GM12878 (cell line): ENCODE measurements around the gene ZNF543. TPM values are rescaled to one million over a fixed set of nuclear protein-coding genes. Genes with fewer than 3 reads are reported as not detected.
A peak's percentile ranks its signal among the peaks of the same experiment; 100 is the strongest.

Experiments used
- ATAC-seq: fragments of 200-7000 bp; cut with Tn5 transposase; 3 replicates; pipeline ENCODE4 v1.9.1; 2020; ENCODE audit warnings: mild to moderate bottlenecking, moderate library complexity
- BruUV-seq: library from RNA; stranded (reverse); fragments of 400-500 nt; replicated peaks from 2 replicates; lab custom pipeline; 2021; lab: Mats Ljungman, UMichigan
- CTCF ChIA-PET: fragments of 300-600 bp; sonication (Branson Sonifier 250); formaldehyde crosslinking; extraction: SDS; loops from one replicate; lab custom pipeline; 2021; ENCODE audit warnings: inconsistent platforms; lab: Yijun Ruan, JAX
- POLR2A ChIA-PET: fragments of 350-600 bp; formaldehyde crosslinking; extraction: SDS; loops from one replicate; lab custom pipeline; 2021; ENCODE audit warnings: inconsistent platforms; lab: Charles Lee
- RAD21 ChIA-PET: fragments of 300-600 bp; sonication (Branson Sonifier 250); formaldehyde crosslinking; loops from one replicate; lab custom pipeline; 2023; ENCODE audit warnings: antibody characterized with exemption; ENCODE audit not compliant: unreplicated experiment; lab: Charles Lee
- SMC1A ChIA-PET: fragments of 300-600 bp; sonication (Branson Sonifier 250); formaldehyde crosslinking; loops from one replicate; lab custom pipeline; 2023; ENCODE audit not compliant: unreplicated experiment, uncharacterized antibody; lab: Charles Lee
- DNase-seq: peaks from one replicate; pipeline ENCODE4 v3.0.0-alpha.2; 2011; ENCODE audit warnings: low read depth, low spot score
- FAIRE-seq: peaks from 3 replicates; lab custom pipeline; 2011; peaks lifted over from hg19 to GRCh38; lab: Jason Lieb, UNC
- H2AFZ ChIP-seq: 2 replicates; pipeline ENCODE4 v1.6.0; 2011; ENCODE audit warnings: low read depth, low read length, control low read depth; ENCODE audit not compliant: control insufficient read depth
- H3K27ac ChIP-seq: 2 replicates; pipeline ENCODE4 v1.5.1; 2011; ENCODE audit warnings: control low read depth; ENCODE audit not compliant: control insufficient read depth, insufficient read depth
- H3K27me3 ChIP-seq, 2 experiments: replicated peaks in 1 of 2; 2 replicates each; pipeline versions ENCODE4 v1.6.0 to v1.6.1; 2011; ENCODE audit warnings: low read length in 1 of 2; ENCODE audit not compliant: control insufficient read depth in 2 of 2, insufficient read depth in 2 of 2
- H3K36me3 ChIP-seq, 2 experiments: 2 replicates each; pipeline ENCODE4 v1.5.1; 2011; ENCODE audit warnings: low read length in 1 of 2; ENCODE audit not compliant: control insufficient read depth in 2 of 2, insufficient read depth in 2 of 2
- H3K4me1 ChIP-seq: 2 replicates; pipeline ENCODE4 v1.6.1; 2011; ENCODE audit warnings: mild to moderate bottlenecking, low read length, moderate library complexity, mixed read lengths; ENCODE audit not compliant: control insufficient read depth, insufficient read depth
- H3K4me2 ChIP-seq: 2 replicates; pipeline ENCODE4 v1.6.0; 2011; ENCODE audit warnings: control low read depth; ENCODE audit not compliant: control insufficient read depth, insufficient read depth
- H3K4me3 ChIP-seq: fragments of 200-600 bp; sonication (generic); 2 replicates; pipeline ENCODE4 v1.5.1; 2016
- H3K79me2 ChIP-seq: 2 replicates; pipeline ENCODE4 v1.6.0; 2011; ENCODE audit warnings: low read length; ENCODE audit not compliant: control insufficient read depth, insufficient read depth
- H3K9ac ChIP-seq: 2 replicates; pipeline ENCODE4 v1.8.0; 2011; ENCODE audit warnings: low read length, control low read depth, mixed read lengths; ENCODE audit not compliant: control insufficient read depth, insufficient read depth
- H3K9me3 ChIP-seq: replicated peaks from 3 replicates; pipeline ENCODE4 v1.5.1; 2011; ENCODE audit warnings: mild to moderate bottlenecking, low read length; ENCODE audit not compliant: control insufficient read depth, insufficient read depth
- H4K20me1 ChIP-seq: 2 replicates; pipeline ENCODE4 v1.6.0; 2011; ENCODE audit not compliant: control insufficient read depth, insufficient read depth
- BCL11A ChIP-seq: IDR thresholded peaks from 2 replicates; pipeline ENCODE4 v1.6.1; 2011; ENCODE audit warnings: low read depth, low read length
- CBFB ChIP-seq: IDR thresholded peaks from 2 replicates; pipeline ENCODE4 v1.6.1; 2016; ENCODE audit warnings: antibody characterized with exemption, low read depth
- CBX3 ChIP-seq: fragments of 200-600 bp; sonication (generic); IDR thresholded peaks from 2 replicates; pipeline ENCODE4 v1.6.1; 2016; ENCODE audit warnings: low read depth, borderline replicate concordance
- CREM ChIP-seq: IDR thresholded peaks from 2 replicates; pipeline ENCODE4 v1.6.1; 2014; ENCODE audit warnings: antibody characterized with exemption, low read depth
- CUX1 ChIP-seq: IDR thresholded peaks from 2 replicates; pipeline ENCODE4 v1.6.1; 2012; ENCODE audit warnings: improper control_type of control experiment, low read depth, low read length; ENCODE audit not compliant: insufficient replicate concordance
- FOXM1 ChIP-seq: IDR thresholded peaks from 2 replicates; pipeline ENCODE4 v1.6.1; 2012; ENCODE audit warnings: low read depth, mild to moderate bottlenecking, inconsistent platforms, low read length, moderate library complexity
- GATAD2B ChIP-seq: fragments of 450-650 bp; conservative IDR thresholded peaks from 2 replicates; pipeline ENCODE4 v1.6.1; 2017; ENCODE audit warnings: low read depth, mild to moderate bottlenecking, moderate library complexity
- MEF2B ChIP-seq: fragments of 450-650 bp; IDR thresholded peaks from 2 replicates; pipeline ENCODE4 v1.6.1; 2018; ENCODE audit warnings: mild to moderate bottlenecking, moderate library complexity; ENCODE audit not compliant: partially characterized antibody, poor library complexity, severe bottlenecking
- MTA2 ChIP-seq: fragments of 450-650 bp; IDR thresholded peaks from 2 replicates; pipeline ENCODE4 v1.6.1; 2016; ENCODE audit warnings: low read depth, mild to moderate bottlenecking, moderate library complexity
- PKNOX1 ChIP-seq: fragments of 450-650 bp; IDR thresholded peaks from 2 replicates; pipeline ENCODE4 v1.6.1; 2016; ENCODE audit warnings: mild to moderate bottlenecking
- ZNF217 ChIP-seq: fragments of 450-650 bp; IDR thresholded peaks from 2 replicates; pipeline ENCODE4 v1.6.1; 2017; ENCODE audit warnings: antibody characterized with exemption, mild to moderate bottlenecking
- WGBS: methylation state at CpG from one replicate; pipeline ENCODE4 v1.1.6; 2016; ENCODE audit warnings: low lambda C conversion rate; ENCODE audit not compliant: insufficient replicate concordance, insufficient coverage; ENCODE audit errors: missing lambda C conversion rate; 5-methylcytosine and 5-hydroxymethylcytosine counted together
- in situ Hi-C: fragments of 300-500 bp; cut with MboI; formaldehyde crosslinking; loops from 9 replicates; pipeline ENCODE4 v1.14.3; 2018; ENCODE audit warnings: mixed read lengths
- intact Hi-C: fragments of 100-400 bp; cut with micrococcal nuclease; formaldehyde crosslinking; loops from one replicate; pipeline ENCODE4 v1.14.2; 2022; ENCODE audit not compliant: unreplicated experiment
- polyA plus RNA-seq, 11 experiments: library from polyadenylated mRNA; depleted of rRNA in 4 of 11; unstranded in 6 of 11; stranded (reverse) in 5 of 11; fragments of >200 nt; fragmentation: Nextera tagmentation in 4 of 11; fragmentation: Illumina TruSeq in 1 of 11; extraction: Ambion mirVana in 4 of 11; extraction: Trizol in 1 of 11; gene quantifications; 1 replicate in 1 of 11; 2 replicates in 10 of 11; pipeline versions ENCODE4 v1.2.1 to v1.2.3, GENCODE V29; 2011 to 2016; ENCODE audit warnings: inconsistent platforms in 2 of 11, missing spikeins in 2 of 11, low read depth in 1 of 11
- total RNA-seq, 4 experiments: library from RNA; depleted of rRNA in 3 of 4; stranded (reverse); fragments of >200 nt in 3 of 4; fragmentation: Illumina TruSeq in 1 of 4; extraction: Trizol in 1 of 4; gene quantifications; 2 replicates each; pipeline versions ENCODE4 v1.2.1 to v1.2.3, GENCODE V29; 2013 to 2021

Gene ZNF543
- total and polyA plus RNA-seq, 10 of the 15 experiments (the other 5 are each of a cell fraction or from before 2014, with no cell fraction given) = 0.53 to 9.0 (median 3.5) TPM

GRCh38 chr19:57293719-57294118 is 26.6 kb upstream of the ZNF543 start:
- no peak for ATAC-seq
- BruUV-seq = no TSS peak
- peaks cover 37% of the 10 kb centered on the region for H3K9me3 ChIP-seq
- ChIA-PET RAD21 (interaction anchor here (1.2 kb wide), 1 partner anchor 9 kb away, joined by 5 read pairs; no protein-coding TSS in a partner anchor), CTCF (interaction anchor here (0.6 kb wide), 1 partner anchor 955 kb away, joined by 3 read pairs; no protein-coding TSS in a partner anchor), SMC1A (interaction anchor here (0.6 kb wide), 1 partner anchor 11 kb away, joined by 4 read pairs; no protein-coding TSS in a partner anchor), POLR2A (interaction anchor here (1.0 kb wide), 1 partner anchor 9 kb away, joined by 3 read pairs; no protein-coding TSS in a partner anchor)
- no peak for FAIRE-seq
- peaks cover 33% of the 10 kb centered on the region for H3K79me2 ChIP-seq
- no peak overlapping the region for H3K4me2 ChIP-seq
- TF ChIP-seq MTA2 (no peak), PKNOX1 (peak; percentile 15; the same call in 1 of the 2 replicates), BCL11A (no peak), CBX3 (no peak), ZNF217 (peak; percentile 34; the same call in 1 of the 2 replicates)
- H4K20me1 ChIP-seq = no peaks in the 10 kb centered on the region
- peaks cover 24 to 48% of the 10 kb centered on the region in 2 experiments for H3K36me3 ChIP-seq
- H3K4me1 ChIP-seq = no peaks in the 10 kb centered on the region
- no peak overlapping the region for H3K4me3 ChIP-seq
- intact Hi-C loops (no loop called here), in situ Hi-C loops (no loop called here)
- no peak for DNase-seq
- H3K27ac ChIP-seq = no peak overlapping the region
- WGBS = 92% methylated on average over 1 of the region's 1 CpG
- no peak overlapping the region for H3K9ac ChIP-seq
- H3K27me3 ChIP-seq = no peaks in the 10 kb centered on the region
- H2AFZ ChIP-seq = no peak overlapping the region

GRCh38 chr19:57302020-57302465 is 18.2 kb upstream of the ZNF543 start:
- ATAC-seq (peak; percentile 76), FAIRE-seq (no peak)
- no peak overlapping the region for H3K4me2 ChIP-seq
- TF ChIP-seq FOXM1 = no peak
- TF ChIP-seq CBFB = no peak
- no peak for TF ChIP-seq GATAD2B
- peak; percentile 65 for TF ChIP-seq MEF2B
- TF ChIP-seq CUX1 = no peak
- TF ChIP-seq CREM = no peak

More at GRCh38 chr19:57302020-57302465, 18.2 kb upstream of the ZNF543 start:
- ChIA-PET CTCF (interaction anchor here (0.7 to 1.1 kb wide), 3 partner anchors 14 to 108 kb away, joined by 3 read pairs; no protein-coding TSS in a partner anchor), RAD21 (interaction anchor here (1.0 to 1.6 kb wide), 2 partner anchors 9 to 19 kb away, joined by 5 read pairs; no protein-coding TSS in a partner anchor), SMC1A (interaction anchor here (0.5 to 2.5 kb wide), 6 partner anchors 9 to 59 kb away, joined by 3 to 7 read pairs (median 4); no protein-coding TSS in a partner anchor), POLR2A (interaction anchor here (0.5 to 1.6 kb wide), 6 partner anchors 8 to 40 kb away, joined by 3 to 4 read pairs (median 3); no protein-coding TSS in a partner anchor)
- Histone ChIP-seq H3K9ac (no peak overlapping the region), H3K79me2 (peaks cover 9% of the 10 kb centered on the region), H3K36me3 (peaks cover 5 to 16% of the 10 kb centered on the region in 2 experiments), H2AFZ (no peak overlapping the region), H3K4me1 (no peaks in the 10 kb centered on the region), H3K27me3 (no peaks in the 10 kb centered on the region), H3K4me3 (no peak overlapping the region), H3K9me3 (no peaks in the 10 kb centered on the region), H3K27ac (no peak overlapping the region), H4K20me1 (no peaks in the 10 kb centered on the region)
- in situ Hi-C loops (no loop called here), intact Hi-C loops (no loop called here)
- BruUV-seq = no TSS peak
- WGBS = 0% methylated on average over 1 of the region's 1 CpG
- DNase-seq = no peak
